Gastroesophageal sphincter (tissue), 4 donors: Measurements from ENCODE around the gene PIWIL4. TPM values are rescaled to one million over a fixed set of nuclear protein-coding genes. Genes with fewer than 3 reads are reported as not detected.
A peak's percentile ranks its signal among the peaks of the same experiment; 100 is the strongest.
"Not testable (repeated sequence)": the region's sequence is repeated elsewhere in the genome, so short reads cannot be mapped to it uniquely, and the experiment has no call there.

Experiments used
- ATAC-seq: fragments of 150-250 bp; one replicate; pipeline ENCODE4 v1.9.1; 2016; ENCODE audit warnings: mild to moderate bottlenecking, moderate library complexity
- H3K27ac ChIP-seq, 4 donors: fragments of 200-600 bp; sonication (generic) in 3 of 4; 1 replicate in 3 of 4; 2 replicates in 1 of 4; pipeline ENCODE4 v1.5.1; 2016 to 2019
- H3K27me3 ChIP-seq: fragments of 200-600 bp; sonication (generic); one replicate; pipeline ENCODE4 v1.5.1; 2019
- H3K36me3 ChIP-seq, 2 donors: fragments of 200-600 bp; sonication (generic); one replicate each; pipeline ENCODE4 v1.5.1; 2019; ENCODE audit warnings: control low read depth in 1 of 2
- H3K4me1 ChIP-seq, 3 donors: fragments of 200-600 bp; sonication (generic); 1 replicate in 2 of 3; 2 replicates in 1 of 3; pipeline ENCODE4 v1.5.1; 2016 to 2019; ENCODE audit warnings: control low read depth in 2 of 3
- H3K4me3 ChIP-seq, 2 donors: fragments of 200-600 bp; sonication (generic); one replicate each; pipeline ENCODE4 v1.5.1; 2019; ENCODE audit warnings: mild to moderate bottlenecking in 1 of 2, moderate library complexity in 1 of 2
- H3K9me3 ChIP-seq, 3 donors: fragments of 200-600 bp; sonication (generic); one replicate each; pipeline ENCODE4 v1.5.1; 2017 to 2019; ENCODE audit warnings: control low read depth in 2 of 3
- CTCF ChIP-seq, 4 experiments: fragments of 200-600 bp in 2 of 4; fragments of 450-650 bp in 2 of 4; sonication (generic) in 1 of 4; IDR thresholded peaks; one replicate each; pipeline ENCODE4 v1.5.1; 2017 to 2019; ENCODE audit warnings: antibody characterized with exemption in 4 of 4, mild to moderate bottlenecking in 2 of 4, moderate library complexity in 2 of 4
- EP300 ChIP-seq: sonication (generic); formaldehyde crosslinking; IDR thresholded peaks from one replicate; pipeline ENCODE4 v1.6.1; 2017; ENCODE audit warnings: antibody characterized with exemption, mild to moderate bottlenecking
- POLR2A ChIP-seq, 2 donors: fragments of 450-650 bp; IDR thresholded peaks; one replicate each; pipeline ENCODE4 v1.6.1; 2017; ENCODE audit warnings: antibody characterized with exemption in 2 of 2, mild to moderate bottlenecking in 2 of 2, moderate library complexity in 1 of 2
- POLR2AphosphoS5 ChIP-seq: sonication (generic); formaldehyde crosslinking; IDR thresholded peaks from one replicate; pipeline ENCODE4 v1.6.1; 2017; ENCODE audit warnings: antibody characterized with exemption
- WGBS, 2 donors: methylation state at CpG; one replicate each; pipeline ENCODE4 v1.1.5; 2018; ENCODE audit warnings: low coverage in 1 of 2; 5-methylcytosine and 5-hydroxymethylcytosine counted together
- total RNA-seq, 4 donors: library from RNA; depleted of rRNA; stranded (reverse); fragments of >200 nt; gene quantifications; one replicate each; pipeline ENCODE4 v1.1.0, GENCODE V29; 2016

The PIWIL4 gene
- total RNA-seq, 4 donors from 2014 or later: 2.0 to 8.5 (median 6.0) TPM

DNA sequence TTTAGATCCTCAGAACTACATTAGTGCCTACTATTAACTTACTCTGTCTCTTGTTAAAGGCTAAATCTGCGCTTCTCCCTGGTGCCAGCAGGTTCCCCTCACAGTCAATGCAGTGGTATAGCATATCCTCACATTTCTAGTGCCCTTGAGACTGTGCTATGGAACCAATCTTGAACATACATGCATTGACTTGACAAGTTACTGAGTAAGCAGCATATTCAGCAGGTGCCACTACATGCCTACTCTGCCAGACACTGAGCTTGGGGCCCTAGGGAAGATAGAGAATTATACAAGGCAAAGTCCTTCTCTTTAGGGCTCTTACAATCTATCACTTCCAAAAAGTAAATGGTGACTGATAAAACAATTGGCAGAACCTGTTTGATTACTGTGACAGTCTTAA lies 20.3 kb upstream of the PIWIL4 start:
- Histone ChIP-seq H3K36me3 (no peaks in the 10 kb centered on the region), H3K9me3 (no peaks in the 10 kb centered on the region), H3K4me1 (peaks cover 0 to 66% (median 24%) of the 10 kb centered on the region in 3 donors), H3K4me3 (peak overlapping the region in 1 of 2 donors; percentile 87), H3K27ac (no peak overlapping the region), H3K27me3 (no peaks in the 10 kb centered on the region)
- 83 to 87% methylated on average over 1 of the region's 1 CpG for WGBS, 2 donors
- no peak for ATAC-seq
- TF ChIP-seq EP300: no peak
- no peak for TF ChIP-seq POLR2AphosphoS5
- TF ChIP-seq POLR2A (IDR thresholded peaks at IDR 0.05): no peak
- no peak for TF ChIP-seq CTCF (IDR thresholded peaks at IDR 0.05)

GRCh38 chr11:94549146-94549545 lies 18.0 kb upstream of the PIWIL4 start:
- TF ChIP-seq POLR2AphosphoS5: no peak
- no peak for TF ChIP-seq CTCF (IDR thresholded peaks at IDR 0.05)
- no peak for TF ChIP-seq EP300
- TF ChIP-seq POLR2A (IDR thresholded peaks at IDR 0.05): no peak
- H3K4me3 ChIP-seq: no peak overlapping the region
- H3K36me3 ChIP-seq: no peaks in the 10 kb centered on the region
- WGBS, 2 donors: 38 to 50% methylated on average over 3 to 5 of the region's 5 CpGs
- H3K9me3 ChIP-seq: no peaks in the 10 kb centered on the region
- ATAC-seq: no peak
- H3K27ac ChIP-seq: no peak overlapping the region
- H3K27me3 ChIP-seq: no peaks in the 10 kb centered on the region
- H3K4me1 ChIP-seq: peaks cover 0 to 54% (median 20%) of the 10 kb centered on the region in 3 donors

DNA sequence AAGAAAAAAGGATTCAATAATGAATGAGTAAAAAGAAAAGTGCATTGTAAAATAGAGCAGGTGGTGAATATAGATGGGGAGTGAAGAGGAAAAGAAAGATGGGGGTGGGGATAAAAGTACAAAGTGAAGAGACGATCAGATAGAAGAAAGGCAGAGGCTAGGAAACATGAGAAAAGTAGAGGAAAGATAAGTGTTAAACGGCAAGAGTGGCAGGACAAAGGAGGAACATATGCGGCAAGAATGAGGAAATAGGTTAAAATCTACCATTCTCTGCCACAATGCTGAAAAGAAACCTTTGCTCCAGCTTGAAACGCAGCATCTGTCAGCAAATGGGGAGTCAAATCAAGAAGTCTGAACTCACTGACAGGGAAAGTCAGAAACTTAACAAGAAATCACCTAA lies 16.7 kb upstream of the PIWIL4 start:
- H3K4me1 ChIP-seq: peaks cover 0 to 42% (median 14%) of the 10 kb centered on the region in 3 donors
- H3K27ac ChIP-seq: no peak overlapping the region
- no peaks in the 10 kb centered on the region for H3K36me3 ChIP-seq
- no peaks in the 10 kb centered on the region for H3K27me3 ChIP-seq
- H3K4me3 ChIP-seq: no peak overlapping the region
- H3K9me3 ChIP-seq: no peaks in the 10 kb centered on the region
- no peak for ATAC-seq
- WGBS, 2 donors: 64 to 67% methylated on average over 4 of the region's 4 CpGs
- TF ChIP-seq CTCF (IDR thresholded peaks at IDR 0.05): no peak
- no peak for TF ChIP-seq EP300
- no peak for TF ChIP-seq POLR2A (IDR thresholded peaks at IDR 0.05)
- TF ChIP-seq POLR2AphosphoS5: no peak

- Histone ChIP-seq H3K27ac (no peak overlapping the region), H3K4me3 (no peak overlapping the region), H3K9me3 (no peaks in the 10 kb centered on the region), H3K27me3 (no peaks in the 10 kb centered on the region), H3K36me3 (no peaks in the 10 kb centered on the region), H3K4me1 (peaks cover 0 to 20% (median 0%) of the 10 kb centered on the region in 3 donors)
- 25 to 29% methylated on average over 1 of the region's 1 CpG for WGBS, 2 donors
- ATAC-seq: no peak
- TF ChIP-seq EP300 (no peak), CTCF (IDR thresholded peaks at IDR 0.05) (no peak), POLR2A (IDR thresholded peaks at IDR 0.05) (no peak), POLR2AphosphoS5 (no peak)
These were observed 13.2 kb upstream of the PIWIL4 start for GRCh38 chr11:94553938-94554337.

GRCh38 chr11:94555752-94556329 lies 11.3 kb upstream of the PIWIL4 start:
- H3K4me3 ChIP-seq, H3K27ac ChIP-seq, H3K9me3 ChIP-seq, H3K36me3 ChIP-seq, ATAC-seq, H3K27me3 ChIP-seq: not testable (repeated sequence)
- WGBS, 2 donors: 93% methylated on average over 8 of the region's 8 CpGs
- H3K4me1 ChIP-seq: peaks cover 0 to 11% (median 0%) of the 10 kb centered on the region in 3 donors
